Measurements from ENCODE around the gene LRFN2. TPM values are rescaled to one million over a fixed set of nuclear protein-coding genes. Genes with fewer than 3 reads are reported as not detected.

Gene LRFN2
- total and polyA plus RNA-seq, 2 of the 8 experiments (the other 6 are each of a cell fraction or from before 2014, with no cell fraction given), result 2.3 TPM

DNA sequence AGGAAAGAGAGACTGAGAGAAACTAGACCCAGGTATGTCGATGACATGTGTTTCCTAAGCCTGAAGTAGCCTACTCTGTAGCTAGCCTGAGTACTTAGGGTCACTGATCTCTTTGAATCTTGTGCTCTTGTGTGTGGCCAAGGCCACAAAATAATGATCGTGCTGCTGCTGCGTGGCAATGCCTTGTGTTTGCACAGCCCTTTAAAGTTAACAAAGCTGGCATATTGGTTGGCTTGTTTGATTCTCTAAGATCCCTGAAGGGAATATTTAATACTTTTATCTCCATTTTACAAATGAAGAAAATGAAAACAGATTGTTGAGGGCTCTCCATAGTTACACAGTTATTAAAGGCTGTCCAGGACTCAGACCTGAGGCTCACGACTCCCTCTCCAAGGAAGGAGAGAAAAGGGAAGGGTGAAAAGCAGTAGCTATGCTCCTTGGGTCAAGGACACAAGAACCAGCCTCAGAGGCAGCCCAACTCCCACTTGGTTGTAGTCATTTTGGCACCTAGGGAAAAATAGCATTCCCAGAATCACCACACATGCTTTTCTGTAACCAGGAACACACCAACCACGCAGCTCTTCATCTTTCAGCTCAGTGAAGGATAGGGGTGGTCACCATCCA lies 130.7 kb downstream of the LRFN2 start (continued):
- TF ChIP-seq, protein P1, sequence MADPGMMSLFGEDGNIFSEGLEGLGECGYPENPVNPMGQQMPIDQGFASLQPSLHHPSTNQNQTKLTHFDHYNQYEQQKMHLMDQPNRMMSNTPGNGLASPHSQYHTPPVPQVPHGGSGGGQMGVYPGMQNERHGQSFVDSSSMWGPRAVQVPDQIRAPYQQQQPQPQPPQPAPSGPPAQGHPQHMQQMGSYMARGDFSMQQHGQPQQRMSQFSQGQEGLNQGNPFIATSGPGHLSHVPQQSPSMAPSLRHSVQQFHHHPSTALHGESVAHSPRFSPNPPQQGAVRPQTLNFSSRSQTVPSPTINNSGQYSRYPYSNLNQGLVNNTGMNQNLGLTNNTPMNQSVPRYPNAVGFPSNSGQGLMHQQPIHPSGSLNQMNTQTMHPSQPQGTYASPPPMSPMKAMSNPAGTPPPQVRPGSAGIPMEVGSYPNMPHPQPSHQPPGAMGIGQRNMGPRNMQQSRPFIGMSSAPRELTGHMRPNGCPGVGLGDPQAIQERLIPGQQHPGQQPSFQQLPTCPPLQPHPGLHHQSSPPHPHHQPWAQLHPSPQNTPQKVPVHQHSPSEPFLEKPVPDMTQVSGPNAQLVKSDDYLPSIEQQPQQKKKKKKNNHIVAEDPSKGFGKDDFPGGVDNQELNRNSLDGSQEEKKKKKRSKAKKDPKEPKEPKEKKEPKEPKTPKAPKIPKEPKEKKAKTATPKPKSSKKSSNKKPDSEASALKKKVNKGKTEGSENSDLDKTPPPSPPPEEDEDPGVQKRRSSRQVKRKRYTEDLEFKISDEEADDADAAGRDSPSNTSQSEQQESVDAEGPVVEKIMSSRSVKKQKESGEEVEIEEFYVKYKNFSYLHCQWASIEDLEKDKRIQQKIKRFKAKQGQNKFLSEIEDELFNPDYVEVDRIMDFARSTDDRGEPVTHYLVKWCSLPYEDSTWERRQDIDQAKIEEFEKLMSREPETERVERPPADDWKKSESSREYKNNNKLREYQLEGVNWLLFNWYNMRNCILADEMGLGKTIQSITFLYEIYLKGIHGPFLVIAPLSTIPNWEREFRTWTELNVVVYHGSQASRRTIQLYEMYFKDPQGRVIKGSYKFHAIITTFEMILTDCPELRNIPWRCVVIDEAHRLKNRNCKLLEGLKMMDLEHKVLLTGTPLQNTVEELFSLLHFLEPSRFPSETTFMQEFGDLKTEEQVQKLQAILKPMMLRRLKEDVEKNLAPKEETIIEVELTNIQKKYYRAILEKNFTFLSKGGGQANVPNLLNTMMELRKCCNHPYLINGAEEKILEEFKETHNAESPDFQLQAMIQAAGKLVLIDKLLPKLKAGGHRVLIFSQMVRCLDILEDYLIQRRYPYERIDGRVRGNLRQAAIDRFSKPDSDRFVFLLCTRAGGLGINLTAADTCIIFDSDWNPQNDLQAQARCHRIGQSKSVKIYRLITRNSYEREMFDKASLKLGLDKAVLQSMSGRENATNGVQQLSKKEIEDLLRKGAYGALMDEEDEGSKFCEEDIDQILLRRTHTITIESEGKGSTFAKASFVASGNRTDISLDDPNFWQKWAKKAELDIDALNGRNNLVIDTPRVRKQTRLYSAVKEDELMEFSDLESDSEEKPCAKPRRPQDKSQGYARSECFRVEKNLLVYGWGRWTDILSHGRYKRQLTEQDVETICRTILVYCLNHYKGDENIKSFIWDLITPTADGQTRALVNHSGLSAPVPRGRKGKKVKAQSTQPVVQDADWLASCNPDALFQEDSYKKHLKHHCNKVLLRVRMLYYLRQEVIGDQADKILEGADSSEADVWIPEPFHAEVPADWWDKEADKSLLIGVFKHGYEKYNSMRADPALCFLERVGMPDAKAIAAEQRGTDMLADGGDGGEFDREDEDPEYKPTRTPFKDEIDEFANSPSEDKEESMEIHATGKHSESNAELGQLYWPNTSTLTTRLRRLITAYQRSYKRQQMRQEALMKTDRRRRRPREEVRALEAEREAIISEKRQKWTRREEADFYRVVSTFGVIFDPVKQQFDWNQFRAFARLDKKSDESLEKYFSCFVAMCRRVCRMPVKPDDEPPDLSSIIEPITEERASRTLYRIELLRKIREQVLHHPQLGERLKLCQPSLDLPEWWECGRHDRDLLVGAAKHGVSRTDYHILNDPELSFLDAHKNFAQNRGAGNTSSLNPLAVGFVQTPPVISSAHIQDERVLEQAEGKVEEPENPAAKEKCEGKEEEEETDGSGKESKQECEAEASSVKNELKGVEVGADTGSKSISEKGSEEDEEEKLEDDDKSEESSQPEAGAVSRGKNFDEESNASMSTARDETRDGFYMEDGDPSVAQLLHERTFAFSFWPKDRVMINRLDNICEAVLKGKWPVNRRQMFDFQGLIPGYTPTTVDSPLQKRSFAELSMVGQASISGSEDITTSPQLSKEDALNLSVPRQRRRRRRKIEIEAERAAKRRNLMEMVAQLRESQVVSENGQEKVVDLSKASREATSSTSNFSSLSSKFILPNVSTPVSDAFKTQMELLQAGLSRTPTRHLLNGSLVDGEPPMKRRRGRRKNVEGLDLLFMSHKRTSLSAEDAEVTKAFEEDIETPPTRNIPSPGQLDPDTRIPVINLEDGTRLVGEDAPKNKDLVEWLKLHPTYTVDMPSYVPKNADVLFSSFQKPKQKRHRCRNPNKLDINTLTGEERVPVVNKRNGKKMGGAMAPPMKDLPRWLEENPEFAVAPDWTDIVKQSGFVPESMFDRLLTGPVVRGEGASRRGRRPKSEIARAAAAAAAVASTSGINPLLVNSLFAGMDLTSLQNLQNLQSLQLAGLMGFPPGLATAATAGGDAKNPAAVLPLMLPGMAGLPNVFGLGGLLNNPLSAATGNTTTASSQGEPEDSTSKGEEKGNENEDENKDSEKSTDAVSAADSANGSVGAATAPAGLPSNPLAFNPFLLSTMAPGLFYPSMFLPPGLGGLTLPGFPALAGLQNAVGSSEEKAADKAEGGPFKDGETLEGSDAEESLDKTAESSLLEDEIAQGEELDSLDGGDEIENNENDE (IDR thresholded peaks at IDR 0.05; ENCODE audit: insufficient replicate concordance, low read length), result no peak
- no peak for TF ChIP-seq NRF1 (IDR thresholded peaks at IDR 0.05; ENCODE audit: low read depth, low read length)
- no peak for TF ChIP-seq BACH1 (IDR thresholded peaks at IDR 0.05; ENCODE audit: low read length)
- no peak for TF ChIP-seq CTBP2 (IDR thresholded peaks at IDR 0.05; ENCODE audit: borderline replicate concordance, insufficient read depth, insufficient read length, low read length)
- no peak for TF ChIP-seq POU5F1 (IDR thresholded peaks at IDR 0.05; ENCODE audit: low read depth, low read length)
- TF ChIP-seq, protein P2, sequence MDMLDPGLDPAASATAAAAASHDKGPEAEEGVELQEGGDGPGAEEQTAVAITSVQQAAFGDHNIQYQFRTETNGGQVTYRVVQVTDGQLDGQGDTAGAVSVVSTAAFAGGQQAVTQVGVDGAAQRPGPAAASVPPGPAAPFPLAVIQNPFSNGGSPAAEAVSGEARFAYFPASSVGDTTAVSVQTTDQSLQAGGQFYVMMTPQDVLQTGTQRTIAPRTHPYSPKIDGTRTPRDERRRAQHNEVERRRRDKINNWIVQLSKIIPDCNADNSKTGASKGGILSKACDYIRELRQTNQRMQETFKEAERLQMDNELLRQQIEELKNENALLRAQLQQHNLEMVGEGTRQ (IDR thresholded peaks at IDR 0.05; ENCODE audit: low read length), result no peak
- TF ChIP-seq RFX5 (IDR thresholded peaks at IDR 0.05; ENCODE audit: borderline replicate concordance, low read depth, low read length), result no peak
- TF ChIP-seq GTF2F1 (IDR thresholded peaks at IDR 0.05; ENCODE audit: borderline replicate concordance, low read depth, low read length), result no peak
- no peak for TF ChIP-seq CHD1 (IDR thresholded peaks at IDR 0.05; ENCODE audit: low read depth, low read length)

Data from H1 (cell line).